SU-DHL-6 (cell line): ENCODE data around the gene HS6ST3.

Experiments used
- H2AFZ ChIP-seq: fragments of 200-600 bp; sonication (generic); 2 replicates; pipeline ENCODE4 v1.6.1; 2014; ENCODE audit warnings: low read depth, mild to moderate bottlenecking, moderate library complexity, mixed read lengths, antibody characterized with exemption, low read length; ENCODE audit not compliant: severe bottlenecking
- H3F3A ChIP-seq: fragments of 200-600 bp; shearing (Covaris generic); 2 replicates; pipeline ENCODE4 v1.6.0; 2016; ENCODE audit warnings: antibody characterized with exemption, mild to moderate bottlenecking; ENCODE audit not compliant: insufficient read depth
- H3K27ac ChIP-seq: fragments of 200-600 bp; sonication (generic); 2 replicates; pipeline ENCODE4 v1.5.1; 2016; ENCODE audit warnings: low read depth, mild to moderate bottlenecking, low read length, moderate library complexity, mixed read lengths
- H3K27me3 ChIP-seq: fragments of 200-600 bp; sonication (generic), shearing (Covaris generic); 2 replicates; pipeline ENCODE4 v1.6.0; 2014; ENCODE audit warnings: mild to moderate bottlenecking, low read length
- H3K36me3 ChIP-seq: fragments of 200-600 bp; sonication (generic); 2 replicates; pipeline ENCODE4 v1.6.1; 2014; ENCODE audit warnings: mild to moderate bottlenecking, low read length, mixed read lengths
- H3K4me2 ChIP-seq: fragments of 300-600, 200-600 bp; shearing (Covaris generic), sonication (generic); 2 replicates; pipeline ENCODE4 v1.6.0; 2014; ENCODE audit warnings: low read length, low read depth, mild to moderate bottlenecking; ENCODE audit not compliant: poor library complexity, severe bottlenecking
- H3K4me3 ChIP-seq: fragments of 200-600 bp; sonication (generic); 2 replicates; pipeline ENCODE4 v1.5.1; 2014; ENCODE audit warnings: antibody characterized with exemption, low read length, mild to moderate bottlenecking, mixed read lengths; ENCODE audit not compliant: insufficient read depth, poor library complexity, severe bottlenecking
- H3K79me2 ChIP-seq: fragments of 200-600 bp; sonication (generic); 2 replicates; pipeline ENCODE4 v1.6.1; 2014; ENCODE audit warnings: mild to moderate bottlenecking, low read length, moderate library complexity; ENCODE audit not compliant: insufficient read depth
- H3K9ac ChIP-seq: fragments of 200-600 bp; sonication (generic); 2 replicates; pipeline ENCODE4 v1.7.0; 2014; ENCODE audit warnings: mild to moderate bottlenecking, low read length
- H3K9me2 ChIP-seq: fragments of 200-600 bp; sonication (generic); replicated peaks from 2 replicates; pipeline ENCODE4 v1.6.1; 2014; ENCODE audit warnings: low read length; ENCODE audit not compliant: insufficient read depth
- H3K9me3 ChIP-seq: fragments of 200-600 bp; sonication (generic); 2 replicates; pipeline ENCODE4 v1.6.1; 2014; ENCODE audit warnings: low read length, mixed read lengths; ENCODE audit not compliant: insufficient read depth
- H4K20me1 ChIP-seq: fragments of 200-600 bp; sonication (generic); 2 replicates; pipeline ENCODE4 v1.6.1; 2014; ENCODE audit warnings: low read depth, mild to moderate bottlenecking, antibody characterized with exemption, low read length, moderate library complexity, mixed read lengths
- EZH2phosphoT487 ChIP-seq: fragments of 200-600 bp; sonication (generic), shearing (Covaris generic); conservative IDR thresholded peaks from 2 replicates; pipeline ENCODE4 v1.6.1; 2018; ENCODE audit warnings: mild to moderate bottlenecking, antibody characterized with exemption, low read length, moderate library complexity, mixed read lengths
- TF ChIP-seq, protein P1 (sequence below): fragments of 200-600 bp; sonication (generic); IDR thresholded peaks from one replicate; pipeline ENCODE4 v1.5.1; 2017; ENCODE audit warnings: antibody characterized with exemption, mild to moderate bottlenecking, low read length, moderate library complexity; ENCODE audit not compliant: insufficient read depth, poor library complexity, severe bottlenecking

The HS6ST3 gene

GRCh38 chr13:96193728-96194310 is 103.9 kb downstream of the HS6ST3 start:
- Histone ChIP-seq H3K9me2 (no peaks in the 10 kb centered on the region), H3K79me2 (no peaks in the 10 kb centered on the region), H3K9me3 (no peaks in the 10 kb centered on the region), H3K36me3 (no peaks in the 10 kb centered on the region), H3K4me2 (no peak overlapping the region), H3K27ac (no peak overlapping the region), H4K20me1 (no peaks in the 10 kb centered on the region), H2AFZ (no peak overlapping the region), H3F3A (no peaks in the 10 kb centered on the region), H3K27me3 (no peaks in the 10 kb centered on the region), H3K4me3 (no peak overlapping the region), H3K9ac (no peak overlapping the region)
- no peak for TF ChIP-seq EZH2phosphoT487
- TF ChIP-seq, protein P1, sequence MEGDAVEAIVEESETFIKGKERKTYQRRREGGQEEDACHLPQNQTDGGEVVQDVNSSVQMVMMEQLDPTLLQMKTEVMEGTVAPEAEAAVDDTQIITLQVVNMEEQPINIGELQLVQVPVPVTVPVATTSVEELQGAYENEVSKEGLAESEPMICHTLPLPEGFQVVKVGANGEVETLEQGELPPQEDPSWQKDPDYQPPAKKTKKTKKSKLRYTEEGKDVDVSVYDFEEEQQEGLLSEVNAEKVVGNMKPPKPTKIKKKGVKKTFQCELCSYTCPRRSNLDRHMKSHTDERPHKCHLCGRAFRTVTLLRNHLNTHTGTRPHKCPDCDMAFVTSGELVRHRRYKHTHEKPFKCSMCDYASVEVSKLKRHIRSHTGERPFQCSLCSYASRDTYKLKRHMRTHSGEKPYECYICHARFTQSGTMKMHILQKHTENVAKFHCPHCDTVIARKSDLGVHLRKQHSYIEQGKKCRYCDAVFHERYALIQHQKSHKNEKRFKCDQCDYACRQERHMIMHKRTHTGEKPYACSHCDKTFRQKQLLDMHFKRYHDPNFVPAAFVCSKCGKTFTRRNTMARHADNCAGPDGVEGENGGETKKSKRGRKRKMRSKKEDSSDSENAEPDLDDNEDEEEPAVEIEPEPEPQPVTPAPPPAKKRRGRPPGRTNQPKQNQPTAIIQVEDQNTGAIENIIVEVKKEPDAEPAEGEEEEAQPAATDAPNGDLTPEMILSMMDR = no peak

DNA sequence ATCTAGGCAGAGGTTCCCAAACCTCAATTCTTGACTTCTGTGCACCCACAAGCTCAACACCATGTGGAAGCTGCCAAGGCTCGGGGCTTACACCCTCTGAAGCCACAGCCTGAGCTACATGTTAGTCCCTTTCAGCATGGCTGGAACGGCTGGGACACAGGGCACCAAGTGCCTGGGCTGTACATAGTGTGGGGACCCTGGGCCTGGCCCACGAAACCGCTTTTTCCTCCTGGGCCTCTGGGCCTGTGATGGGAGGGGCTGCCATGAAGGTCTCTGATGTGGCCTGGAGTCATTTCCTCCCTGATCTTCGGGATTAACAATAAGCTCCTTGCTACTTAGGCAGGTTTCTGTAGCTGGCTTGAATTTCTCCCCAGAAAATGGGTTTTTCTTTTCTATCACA is 108.1 kb downstream of the HS6ST3 start:
- no peak overlapping the region for H3K4me3 ChIP-seq
- H3K4me2 ChIP-seq = no peak overlapping the region
- H3K79me2 ChIP-seq = no peaks in the 10 kb centered on the region
- H3K9ac ChIP-seq = no peak overlapping the region
- no peak overlapping the region for H3K27ac ChIP-seq
- no peaks in the 10 kb centered on the region for H3K27me3 ChIP-seq
- no peak overlapping the region for H2AFZ ChIP-seq
- no peaks in the 10 kb centered on the region for H4K20me1 ChIP-seq
- no peaks in the 10 kb centered on the region for H3F3A ChIP-seq
- H3K9me3 ChIP-seq = no peaks in the 10 kb centered on the region
- no peaks in the 10 kb centered on the region for H3K9me2 ChIP-seq
- no peak for TF ChIP-seq EZH2phosphoT487
- TF ChIP-seq, protein P1 = no peak
- H3K36me3 ChIP-seq = no peaks in the 10 kb centered on the region

- Histone ChIP-seq H3F3A (no peaks in the 10 kb centered on the region), H3K9me3 (no peaks in the 10 kb centered on the region), H3K4me3 (no peak overlapping the region), H2AFZ (no peak overlapping the region), H3K27ac (no peak overlapping the region), H3K9ac (no peak overlapping the region), H3K79me2 (no peaks in the 10 kb centered on the region), H3K4me2 (no peak overlapping the region), H3K27me3 (no peaks in the 10 kb centered on the region), H4K20me1 (no peaks in the 10 kb centered on the region), H3K36me3 (no peaks in the 10 kb centered on the region), H3K9me2 (no peaks in the 10 kb centered on the region)
- TF ChIP-seq, protein P1 = no peak
- TF ChIP-seq EZH2phosphoT487 = no peak
Observed at GRCh38 chr13:96199315-96199714, 109.4 kb downstream of the HS6ST3 start.

GRCh38 chr13:96200810-96201209 is 110.9 kb downstream of the HS6ST3 start:
- Histone ChIP-seq H3K36me3 (no peaks in the 10 kb centered on the region), H3K79me2 (no peaks in the 10 kb centered on the region), H3K27ac (no peak overlapping the region), H3K9me2 (no peaks in the 10 kb centered on the region), H3K9me3 (no peaks in the 10 kb centered on the region), H4K20me1 (no peaks in the 10 kb centered on the region), H3K27me3 (no peaks in the 10 kb centered on the region), H3K9ac (no peak overlapping the region), H3K4me2 (no peak overlapping the region), H3K4me3 (no peak overlapping the region), H2AFZ (no peak overlapping the region), H3F3A (no peaks in the 10 kb centered on the region)
- no peak for TF ChIP-seq EZH2phosphoT487
- TF ChIP-seq, protein P1 = no peak
